Neuronal stem cell (in vitro differentiated cells): ENCODE data around the gene KCNAB2.

Experiments
- DNase-seq: peaks from one replicate; pipeline ENCODE4 v3.0.0-alpha.2; 2013; ENCODE audit warnings: low spot score
- H2AFZ ChIP-seq: one replicate; pipeline ENCODE4 v1.6.1; 2013; ENCODE audit warnings: mild to moderate bottlenecking, low read length, inconsistent platforms
- H2AK5ac ChIP-seq: 2 replicates; pipeline ENCODE4 v1.6.1; 2013; ENCODE audit warnings: low read depth, mild to moderate bottlenecking, inconsistent platforms, low read length, moderate library complexity, mixed read lengths
- H2BK120ac ChIP-seq: 2 replicates; pipeline ENCODE4 v1.6.1; 2013; ENCODE audit warnings: low read depth, mild to moderate bottlenecking, inconsistent platforms, low read length, moderate library complexity, mixed read lengths
- H2BK12ac ChIP-seq: one replicate; pipeline ENCODE4 v1.6.1; 2013; ENCODE audit warnings: low read length, inconsistent platforms
- H2BK15ac ChIP-seq: 2 replicates; pipeline ENCODE4 v1.6.1; 2013; ENCODE audit warnings: mild to moderate bottlenecking, low read length, inconsistent platforms, mixed read lengths
- H2BK5ac ChIP-seq: one replicate; pipeline ENCODE4 v1.6.1; 2013; ENCODE audit warnings: inconsistent platforms, mild to moderate bottlenecking, low read length, moderate library complexity
- H3K14ac ChIP-seq: one replicate; pipeline ENCODE4 v1.6.1; 2013; ENCODE audit warnings: low read length, inconsistent platforms
- H3K18ac ChIP-seq: 2 replicates; pipeline ENCODE4 v1.6.1; 2013; ENCODE audit warnings: low read length, inconsistent platforms
- H3K23ac ChIP-seq: 2 replicates; pipeline ENCODE4 v1.6.1; 2013; ENCODE audit warnings: low read depth, mild to moderate bottlenecking, mixed read lengths, low read length, inconsistent platforms; ENCODE audit not compliant: poor library complexity
- H3K27ac ChIP-seq: replicated peaks from 3 replicates; pipeline ENCODE4 v1.5.1; 2013; ENCODE audit warnings: low read length, inconsistent platforms
- H3K27me3 ChIP-seq, 3 experiments: 2 replicates each; pipeline ENCODE4 v1.6.1; 2013; ENCODE audit warnings: low read length in 3 of 3, mild to moderate bottlenecking in 2 of 3, inconsistent platforms in 1 of 3, low read depth in 1 of 3, mixed read lengths in 1 of 3, moderate library complexity in 1 of 3; ENCODE audit not compliant: control insufficient read depth in 3 of 3, insufficient read depth in 3 of 3
- H3K36me3 ChIP-seq, 2 donors: replicated peaks in 1 of 2; 2 replicates each; pipeline ENCODE4 v1.6.1; 2013; ENCODE audit warnings: low read length in 2 of 2; ENCODE audit not compliant: control insufficient read depth in 2 of 2, insufficient read depth in 2 of 2
- H3K4ac ChIP-seq: 2 replicates; pipeline ENCODE4 v1.6.1; 2013; ENCODE audit warnings: inconsistent platforms, mild to moderate bottlenecking, low read length, moderate library complexity
- H3K4me1 ChIP-seq, 2 donors: 1 replicate in 1 of 2; 2 replicates in 1 of 2; pipeline ENCODE4 v1.6.1; 2013; ENCODE audit warnings: low read length in 2 of 2, low read depth in 1 of 2; ENCODE audit not compliant: control insufficient read depth in 2 of 2, insufficient read depth in 1 of 2
- H3K4me2 ChIP-seq: one replicate; pipeline ENCODE4 v1.6.1; 2013; ENCODE audit warnings: mild to moderate bottlenecking, low read length, inconsistent platforms; ENCODE audit not compliant: insufficient read depth, poor library complexity, severe bottlenecking
- H3K4me3 ChIP-seq, 2 donors: 2 replicates each; pipeline ENCODE4 v1.5.1; 2013; ENCODE audit warnings: low read length in 2 of 2, mild to moderate bottlenecking in 2 of 2, inconsistent platforms in 1 of 2, moderate library complexity in 1 of 2
- H3K79me1 ChIP-seq: one replicate; pipeline ENCODE4 v1.6.1; 2013; ENCODE audit warnings: low read depth, mild to moderate bottlenecking, inconsistent platforms, low read length, moderate library complexity
- H3K9ac ChIP-seq: one replicate; pipeline ENCODE4 v1.6.1; 2013; ENCODE audit warnings: mild to moderate bottlenecking, low read depth, low read length, inconsistent platforms; ENCODE audit not compliant: poor library complexity
- H3K9me3 ChIP-seq, 2 donors: replicated peaks in 1 of 2; 2 replicates each; pipeline versions ENCODE3 to v1.6.1; 2013; ENCODE audit warnings: low read length in 2 of 2, mild to moderate bottlenecking in 2 of 2, inconsistent platforms in 1 of 2, low read depth in 1 of 2, mixed read lengths in 1 of 2, moderate library complexity in 1 of 2; ENCODE audit not compliant: control insufficient read depth in 2 of 2, insufficient read depth in 1 of 2
- H4K8ac ChIP-seq: one replicate; pipeline ENCODE4 v1.6.1; 2013; ENCODE audit warnings: low read depth, mild to moderate bottlenecking, inconsistent platforms, low read length, moderate library complexity
- H4K91ac ChIP-seq: one replicate; pipeline ENCODE4 v1.6.1; 2013; ENCODE audit warnings: low read length, low read depth, mild to moderate bottlenecking, inconsistent platforms; ENCODE audit not compliant: poor library complexity
- WGBS, 2 donors: extraction: QIAGEN DNeasy Blood & Tissue Kit; methylation state at CpG; one replicate each; pipeline ENCODE4 v1.1.7; 2013; ENCODE audit warnings: missing lambda C conversion rate in 2 of 2, mixed read lengths in 1 of 2; ENCODE audit not compliant: insufficient read length in 2 of 2, insufficient replicate concordance in 1 of 2; ENCODE audit errors: extremely low coverage in 2 of 2; 5-methylcytosine and 5-hydroxymethylcytosine counted together

KCNAB2 gene

GRCh38 chr1:6011161-6011945 lies 34.3 kb upstream of the KCNAB2 start:
- Histone ChIP-seq H4K8ac (no peak overlapping the region), H2AK5ac (peak overlapping the region; percentile 75), H3K9me3 (no peaks in the 10 kb centered on the region), H2BK120ac (no peak overlapping the region), H3K23ac (peak overlapping the region; percentile 53), H2BK12ac (peak overlapping the region; percentile 82), H2AFZ (no peak overlapping the region), H3K27ac (no peak overlapping the region), H3K36me3 (no peaks in the 10 kb centered on the region), H3K18ac (peak overlapping the region; percentile 27), H4K91ac (no peak overlapping the region), H3K27me3 (no peaks in the 10 kb centered on the region), H3K4me1 (peaks cover 5 to 14% of the 10 kb centered on the region in 2 donors), H3K4me2 (no peak overlapping the region), H3K4me3 (peak overlapping the region in 1 of 2 donors; percentile 59), H3K14ac (peak overlapping the region; percentile 27), H2BK15ac (no peak overlapping the region), H3K79me1 (no peaks in the 10 kb centered on the region), H2BK5ac (no peak overlapping the region), H3K4ac (no peak overlapping the region), H3K9ac (no peak overlapping the region)
- DNase-seq: no peak
- no CpG with 5 or more reads among the region's 19 CpGs for WGBS, 2 donors

GRCh38 chr1:6011946-6012258 lies 33.8 kb upstream of the KCNAB2 start:
- no peak overlapping the region for H2BK15ac ChIP-seq
- no peak overlapping the region for H4K91ac ChIP-seq
- H3K14ac ChIP-seq: peak overlapping the region; percentile 27
- H3K23ac ChIP-seq: no peak overlapping the region
- H3K4me3 ChIP-seq: no peak overlapping the region
- peak overlapping the region; percentile 75 for H2AK5ac ChIP-seq
- H3K9me3 ChIP-seq: no peaks in the 10 kb centered on the region
- no peaks in the 10 kb centered on the region for H3K36me3 ChIP-seq
- DNase-seq: no peak
- H2AFZ ChIP-seq: no peak overlapping the region
- H3K79me1 ChIP-seq: no peaks in the 10 kb centered on the region
- no peak overlapping the region for H3K4me2 ChIP-seq
- no peaks in the 10 kb centered on the region for H3K27me3 ChIP-seq
- no peak overlapping the region for H3K4ac ChIP-seq
- H2BK12ac ChIP-seq: no peak overlapping the region
- H3K9ac ChIP-seq: peak overlapping the region; percentile 7
- 97% methylated on average over 3 of the region's 3 CpGs; no CpG with 5 or more reads in 1 of the 2 donors for WGBS, 2 donors
- H4K8ac ChIP-seq: no peak overlapping the region
- H3K27ac ChIP-seq: no peak overlapping the region
- H2BK120ac ChIP-seq: no peak overlapping the region
- H3K4me1 ChIP-seq: peaks cover 8 to 14% of the 10 kb centered on the region in 2 donors
- no peak overlapping the region for H2BK5ac ChIP-seq
- H3K18ac ChIP-seq: no peak overlapping the region

- Histone ChIP-seq H3K9me3 (no peaks in the 10 kb centered on the region), H3K14ac (no peak overlapping the region), H2BK12ac (peak overlapping the region; percentile 63), H4K8ac (no peak overlapping the region), H4K91ac (no peak overlapping the region), H3K9ac (no peak overlapping the region), H3K27ac (no peak overlapping the region), H2BK120ac (no peak overlapping the region), H3K4me1 (peaks cover 8 to 14% of the 10 kb centered on the region in 2 donors), H3K4me3 (peak overlapping the region in 1 of 2 donors; percentile 1), H3K18ac (peak overlapping the region; percentile 64), H3K4ac (no peak overlapping the region), H3K23ac (peak overlapping the region; percentile 68), H2BK15ac (no peak overlapping the region), H3K27me3 (no peaks in the 10 kb centered on the region), H2AK5ac (peak overlapping the region; percentile 52), H3K79me1 (no peaks in the 10 kb centered on the region), H3K4me2 (no peak overlapping the region), H2BK5ac (peak overlapping the region; percentile 35), H2AFZ (no peak overlapping the region), H3K36me3 (no peaks in the 10 kb centered on the region)
- WGBS, 2 donors: 100% methylated on average over 1 of the region's 17 CpGs; no CpG with 5 or more reads in 1 of the 2 donors
- DNase-seq: no peak
Measured at GRCh38 chr1:6012529-6013318, 33.0 kb upstream of the KCNAB2 start.

GRCh38 chr1:6013491-6013890 lies 32.2 kb upstream of the KCNAB2 start:
- no peaks in the 10 kb centered on the region for H3K27me3 ChIP-seq
- no CpG with 5 or more reads among the region's 12 CpGs for WGBS, 2 donors
- no peak overlapping the region for H2BK120ac ChIP-seq
- no peak overlapping the region for H3K27ac ChIP-seq
- H3K9ac ChIP-seq: no peak overlapping the region
- H3K14ac ChIP-seq: no peak overlapping the region
- H2BK5ac ChIP-seq: peak overlapping the region; percentile 35
- H4K91ac ChIP-seq: no peak overlapping the region
- no peak overlapping the region for H3K4me3 ChIP-seq
- H3K4ac ChIP-seq: no peak overlapping the region
- H2BK15ac ChIP-seq: no peak overlapping the region
- H2BK12ac ChIP-seq: no peak overlapping the region
- H3K79me1 ChIP-seq: no peaks in the 10 kb centered on the region
- no peak overlapping the region for H3K18ac ChIP-seq
- DNase-seq: no peak
- peak overlapping the region; percentile 68 for H3K23ac ChIP-seq
- H3K9me3 ChIP-seq: no peaks in the 10 kb centered on the region
- H4K8ac ChIP-seq: no peak overlapping the region
- H2AK5ac ChIP-seq: no peak overlapping the region
- peaks cover 8 to 13% of the 10 kb centered on the region in 2 donors for H3K4me1 ChIP-seq
- no peak overlapping the region for H2AFZ ChIP-seq
- H3K4me2 ChIP-seq: no peak overlapping the region
- H3K36me3 ChIP-seq: no peaks in the 10 kb centered on the region
